GM19099 (cell line): ENCODE results near the gene TBCK.

Experiments used
- POLR2A ChIP-seq: IDR thresholded peaks from 3 replicates; pipeline ENCODE4 v1.6.1; 2011; ENCODE audit warnings: low read depth; ENCODE audit not compliant: insufficient read length; ENCODE audit errors: extremely low read depth

Gene TBCK

DNA sequence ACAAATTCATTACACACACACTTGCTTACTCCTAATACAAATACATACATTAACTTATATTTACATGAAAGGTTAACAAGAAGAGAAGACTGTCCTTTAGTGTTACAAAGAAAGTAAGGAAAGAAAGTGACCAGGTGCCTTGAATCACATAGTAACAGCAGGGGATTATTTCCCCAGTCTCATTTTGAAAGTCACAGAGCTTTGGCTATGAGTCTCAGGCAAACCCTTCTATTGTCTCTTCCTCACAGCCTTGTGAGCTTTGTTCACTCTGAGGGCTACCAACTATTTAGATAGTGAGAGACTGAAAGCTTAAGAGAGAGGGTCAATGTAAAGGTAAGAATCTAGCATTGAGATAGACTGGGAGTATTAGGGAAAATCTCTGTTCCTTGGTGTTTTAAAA, 259.1 kb downstream of the TBCK start:
- TF ChIP-seq POLR2A = no peak

- no peak for TF ChIP-seq POLR2A
Observed at GRCh38 chr4:106051514-106051913, 264.5 kb downstream of the TBCK start.

- no peak for TF ChIP-seq POLR2A
Observed at GRCh38 chr4:106049490-106049889, 266.5 kb downstream of the TBCK start.

DNA sequence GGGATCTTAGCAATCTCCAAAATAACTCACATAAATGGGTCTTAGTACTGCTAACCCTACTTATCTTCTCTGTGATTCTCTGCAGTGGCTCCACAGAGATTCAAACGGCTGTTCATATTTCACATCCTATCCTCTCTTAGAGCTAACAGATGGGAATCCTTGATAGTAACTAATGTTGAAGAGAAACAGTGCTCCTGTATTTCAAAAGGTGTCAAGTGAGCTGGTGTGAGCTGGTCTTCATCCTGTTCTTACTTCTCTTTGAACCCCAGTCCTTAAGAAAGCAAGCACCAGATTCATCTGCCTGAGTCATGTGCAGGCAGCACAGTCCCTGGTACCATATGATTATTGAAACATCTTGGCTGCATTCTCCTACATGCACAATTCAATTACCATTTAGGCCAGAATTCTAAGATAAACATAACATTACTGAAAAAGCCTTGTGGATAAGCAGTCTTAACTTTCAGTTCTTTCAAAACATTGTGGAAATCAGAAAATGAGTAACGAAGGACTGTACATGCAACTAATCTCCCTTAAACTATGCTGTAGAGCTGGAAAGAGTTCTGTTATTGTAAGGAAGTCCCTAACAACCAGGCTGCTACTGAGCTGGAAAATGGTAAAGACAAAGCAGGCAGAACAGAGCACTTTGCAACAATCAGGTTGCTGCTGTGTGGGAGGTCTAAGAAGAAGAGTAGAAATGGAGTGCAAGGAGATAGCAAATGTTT, 267.6 kb downstream of the TBCK start:
- no peak for TF ChIP-seq POLR2A

DNA sequence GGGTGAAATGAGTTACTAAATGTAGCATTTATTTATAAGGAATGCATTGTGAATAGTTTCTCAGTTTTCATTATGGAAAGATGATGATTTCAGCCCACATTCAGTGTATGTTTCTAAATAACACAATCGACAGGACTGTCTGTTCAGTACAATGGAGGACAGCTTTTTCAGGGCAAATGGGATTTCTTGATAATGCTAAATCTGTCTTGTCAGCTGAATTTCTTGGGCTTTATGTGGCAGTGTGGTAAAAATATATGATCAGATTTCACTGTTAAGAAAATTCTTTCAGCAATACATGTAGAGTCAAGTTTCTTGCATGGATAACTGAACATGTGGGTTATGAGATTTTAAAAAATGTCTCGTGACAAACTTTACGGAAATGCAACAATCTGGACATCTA, 269.9 kb downstream of the TBCK start:
- TF ChIP-seq POLR2A = no peak

- TF ChIP-seq POLR2A = no peak
Observed at GRCh38 chr4:106041294-106042002, 274.6 kb downstream of the TBCK start.

DNA sequence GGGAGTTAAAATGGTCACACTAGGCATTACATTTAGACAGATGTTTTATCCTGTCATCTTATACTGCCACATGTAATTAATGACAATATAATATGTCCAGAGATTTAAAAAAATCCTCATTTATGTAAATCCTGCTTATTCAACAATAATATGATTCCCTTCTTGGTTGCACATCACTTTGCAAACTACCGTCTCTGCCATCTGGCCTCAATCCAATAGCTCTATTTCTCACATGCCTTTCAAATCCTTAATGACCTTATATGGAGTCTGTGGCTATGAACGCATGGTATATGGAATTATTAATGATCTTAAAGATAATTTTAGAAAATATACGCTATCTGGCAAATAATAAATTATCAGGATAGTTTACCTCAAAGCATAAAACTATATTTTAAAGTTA, 276.2 kb downstream of the TBCK start:
- TF ChIP-seq POLR2A = no peak

DNA sequence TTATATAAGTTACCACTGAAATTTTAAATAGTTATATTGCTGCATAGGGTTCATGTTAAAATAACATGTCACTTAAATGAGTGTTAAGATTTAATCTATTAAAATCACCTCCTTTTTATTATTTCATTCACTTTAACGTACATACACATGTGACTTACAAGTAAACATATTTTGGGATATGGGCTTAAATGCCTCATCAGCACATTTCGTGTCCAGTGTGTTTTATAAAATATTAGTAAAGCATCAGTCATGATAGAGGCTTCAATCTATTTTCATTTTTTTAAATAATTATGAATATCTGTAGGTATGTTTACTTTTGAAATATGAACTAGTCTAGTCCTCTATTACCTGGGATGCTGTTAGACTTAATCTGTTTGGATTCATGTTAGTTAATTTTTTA, 277.1 kb downstream of the TBCK start:
- TF ChIP-seq POLR2A = no peak

GRCh38 chr4:106038012-106038411, 278.0 kb downstream of the TBCK start:
- no peak for TF ChIP-seq POLR2A

DNA sequence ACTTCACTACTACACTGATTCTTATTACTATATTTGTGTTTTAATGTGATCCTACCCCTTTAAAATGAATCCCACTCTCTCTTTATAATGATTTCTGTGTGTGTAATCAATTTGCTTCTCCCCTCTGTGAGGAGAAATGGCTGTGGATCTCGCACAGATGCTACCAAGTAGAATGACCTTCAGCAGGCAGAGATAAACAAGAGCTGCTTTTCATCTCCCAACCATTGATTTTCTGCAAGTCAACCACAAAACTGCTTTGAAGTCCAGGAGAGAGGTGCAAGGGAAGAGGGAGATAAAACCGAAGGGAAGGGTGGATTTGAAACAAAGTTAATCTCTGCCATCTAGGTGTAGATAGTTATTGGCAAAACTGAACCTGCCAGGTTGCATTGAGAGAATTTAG, 279.2 kb downstream of the TBCK start:
- TF ChIP-seq POLR2A = no peak

GRCh38 chr4:106036334-106036733, 279.7 kb downstream of the TBCK start:
- no peak for TF ChIP-seq POLR2A

GRCh38 chr4:106035204-106035603, 280.8 kb downstream of the TBCK start:
- no peak for TF ChIP-seq POLR2A

DNA sequence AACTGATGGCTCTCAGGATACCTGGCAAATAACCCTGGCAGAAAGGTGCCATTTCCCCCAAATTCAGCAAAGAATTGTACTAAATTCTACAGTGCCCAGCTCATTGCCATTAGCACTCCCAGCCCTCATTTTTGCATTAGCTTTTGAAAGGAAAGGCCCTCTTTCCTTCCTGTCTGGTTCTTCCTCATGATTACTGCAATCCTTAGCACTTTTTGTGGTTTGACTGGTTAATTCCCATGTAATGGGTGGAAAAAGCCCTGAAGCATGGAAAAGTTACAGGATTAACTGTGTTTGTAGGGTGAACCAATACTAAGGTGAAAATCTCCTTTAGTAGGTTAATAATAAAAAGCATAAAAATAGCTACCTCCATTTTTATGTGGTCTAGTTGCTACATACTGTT, 281.3 kb downstream of the TBCK start:
- TF ChIP-seq POLR2A = no peak

DNA sequence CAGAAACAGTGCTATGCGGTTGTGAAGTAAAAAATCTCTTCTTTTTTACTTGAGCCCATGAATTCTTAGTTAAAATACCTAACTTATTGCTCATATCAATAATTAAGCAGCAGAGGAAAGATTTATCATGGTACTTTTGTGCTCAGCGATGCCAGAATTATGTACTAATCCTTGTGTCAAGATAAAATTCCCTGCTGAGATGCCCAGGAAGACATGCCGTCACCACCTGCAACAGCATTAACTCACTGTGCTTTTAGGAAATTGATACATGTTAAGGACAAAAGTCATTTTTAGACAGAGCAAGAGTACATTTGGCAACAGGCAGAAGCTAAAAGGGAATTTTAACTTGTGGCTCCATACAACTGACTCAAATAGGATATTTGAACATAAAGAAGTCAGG, 281.8 kb downstream of the TBCK start:
- no peak for TF ChIP-seq POLR2A

- no peak for TF ChIP-seq POLR2A
Observed at GRCh38 chr4:106033469-106033868, 282.5 kb downstream of the TBCK start.

DNA sequence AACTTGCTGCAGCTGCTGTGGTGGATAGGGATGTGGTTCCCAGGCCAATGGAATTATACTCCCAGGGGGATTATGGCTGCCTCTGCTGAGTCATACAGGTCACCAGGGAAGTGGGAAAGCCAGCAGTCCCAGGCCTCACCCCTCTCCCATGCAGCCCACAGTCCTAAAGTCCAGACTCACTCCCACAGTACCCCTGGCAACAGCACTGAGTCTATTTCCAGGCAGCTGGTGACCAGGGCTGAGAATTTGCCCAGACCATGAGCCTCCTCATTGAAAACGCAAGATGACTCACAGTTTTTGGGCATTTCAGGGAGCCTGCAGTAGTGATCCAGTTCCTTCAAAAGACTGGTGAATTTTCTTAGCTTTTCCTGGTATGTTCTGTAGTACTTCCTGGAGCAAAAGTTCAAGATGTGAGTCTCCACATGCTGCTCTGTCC, 283.1 kb downstream of the TBCK start:
- TF ChIP-seq POLR2A = no peak

DNA sequence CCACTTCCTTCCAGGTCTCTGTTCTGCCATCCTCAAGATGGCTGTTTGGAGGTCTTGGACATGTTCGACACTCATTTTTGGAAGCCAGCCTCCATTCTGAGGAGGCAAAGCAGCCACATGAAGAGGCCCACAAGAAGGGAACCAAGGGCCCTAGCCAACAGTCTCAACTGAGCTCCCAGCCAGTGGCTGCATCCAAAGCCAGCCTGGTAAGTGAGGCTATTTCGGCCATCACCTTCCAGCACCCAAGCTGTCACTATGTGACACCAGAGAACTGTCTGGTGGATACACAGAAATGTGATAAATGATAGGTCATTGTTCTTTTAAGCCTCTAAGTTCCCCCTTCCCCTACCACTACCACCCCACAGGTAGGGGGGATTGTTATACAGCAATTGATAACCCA, 293.6 kb downstream of the TBCK start:
- no peak for TF ChIP-seq POLR2A

DNA sequence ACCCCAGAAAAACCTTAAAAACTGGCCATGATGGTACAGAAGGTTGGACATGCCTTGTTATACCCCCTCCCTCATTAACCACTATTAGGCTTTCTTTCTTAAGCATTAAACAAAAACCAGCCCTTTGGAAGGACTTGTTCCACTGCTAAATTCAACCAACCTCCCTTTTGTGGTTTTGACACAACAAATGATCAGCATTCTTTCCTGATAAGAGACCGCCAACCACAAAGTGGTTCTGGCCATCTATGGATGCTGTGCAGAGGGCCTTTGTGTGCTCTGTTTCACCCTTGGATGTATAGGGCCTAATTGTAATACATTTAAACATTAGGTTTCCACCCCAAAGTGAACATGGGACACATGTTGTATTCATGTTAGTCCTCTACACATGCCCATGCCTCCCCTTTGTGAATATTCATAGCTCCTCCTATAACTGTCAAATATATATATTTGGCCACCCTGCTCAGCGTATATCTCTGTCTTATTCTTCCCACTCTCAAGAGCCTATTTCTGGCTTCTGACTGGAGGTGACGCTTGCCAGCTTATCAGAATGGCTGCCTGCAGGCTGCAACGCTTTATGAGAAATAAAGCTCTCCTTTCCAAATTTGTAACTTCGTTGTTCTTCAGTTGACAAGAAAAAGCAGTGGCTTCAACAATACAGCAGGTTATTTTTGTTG, 294.1 kb downstream of the TBCK start:
- TF ChIP-seq POLR2A = no peak
